Measurements from ENCODE around the gene SPRED2. TPM values are rescaled to one million over a fixed set of nuclear protein-coding genes. Genes with fewer than 3 reads are reported as not detected.

SPRED2 gene
- total RNA-seq, 2 donors from 2014 or later = 36.9 to 47.8 TPM

DNA sequence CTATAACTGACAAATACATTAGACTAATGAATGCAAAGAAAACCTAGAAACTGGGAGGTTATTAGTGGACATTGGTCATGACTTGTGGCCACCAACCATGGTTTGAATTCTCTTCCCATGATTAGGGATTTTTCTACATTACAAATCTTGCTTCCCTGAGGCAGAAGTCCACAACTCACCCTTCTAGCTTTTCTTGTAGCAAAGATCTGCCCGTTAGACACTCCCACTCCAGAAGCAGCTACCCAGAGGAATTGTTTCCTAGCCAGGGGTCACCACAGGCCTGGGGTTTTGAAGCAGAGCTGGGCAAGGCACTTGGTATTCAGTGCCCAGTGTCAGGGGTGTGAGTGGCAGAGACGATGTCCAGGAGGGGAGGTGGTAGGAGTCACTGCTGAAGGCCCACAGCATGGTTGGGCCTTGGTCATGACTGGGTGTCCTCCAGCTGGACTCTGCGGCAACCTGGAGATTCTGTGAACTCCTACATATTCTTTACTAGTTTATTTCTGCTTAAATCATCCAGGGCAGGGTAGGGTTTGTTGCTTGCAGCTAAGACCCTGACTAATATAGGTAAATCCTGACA lies 149.8 kb downstream of the SPRED2 start:
- Histone ChIP-seq H3K27ac (no peak overlapping the region), H3K27me3 (no peaks in the 10 kb centered on the region), H3K36me3 (no peaks in the 10 kb centered on the region), H3K9me3 (no peaks in the 10 kb centered on the region), H3K4me3 (no peak overlapping the region), H3K4me1 (no peaks in the 10 kb centered on the region), H3K9ac (ENCODE audit: low read depth in 2 of 2, low read length in 2 of 2) (no peak overlapping the region)
- intact Hi-C loops (cut with DNase I) = no loop called here
- DNase-seq = no peak
- TF ChIP-seq, protein P1, sequence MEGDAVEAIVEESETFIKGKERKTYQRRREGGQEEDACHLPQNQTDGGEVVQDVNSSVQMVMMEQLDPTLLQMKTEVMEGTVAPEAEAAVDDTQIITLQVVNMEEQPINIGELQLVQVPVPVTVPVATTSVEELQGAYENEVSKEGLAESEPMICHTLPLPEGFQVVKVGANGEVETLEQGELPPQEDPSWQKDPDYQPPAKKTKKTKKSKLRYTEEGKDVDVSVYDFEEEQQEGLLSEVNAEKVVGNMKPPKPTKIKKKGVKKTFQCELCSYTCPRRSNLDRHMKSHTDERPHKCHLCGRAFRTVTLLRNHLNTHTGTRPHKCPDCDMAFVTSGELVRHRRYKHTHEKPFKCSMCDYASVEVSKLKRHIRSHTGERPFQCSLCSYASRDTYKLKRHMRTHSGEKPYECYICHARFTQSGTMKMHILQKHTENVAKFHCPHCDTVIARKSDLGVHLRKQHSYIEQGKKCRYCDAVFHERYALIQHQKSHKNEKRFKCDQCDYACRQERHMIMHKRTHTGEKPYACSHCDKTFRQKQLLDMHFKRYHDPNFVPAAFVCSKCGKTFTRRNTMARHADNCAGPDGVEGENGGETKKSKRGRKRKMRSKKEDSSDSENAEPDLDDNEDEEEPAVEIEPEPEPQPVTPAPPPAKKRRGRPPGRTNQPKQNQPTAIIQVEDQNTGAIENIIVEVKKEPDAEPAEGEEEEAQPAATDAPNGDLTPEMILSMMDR (IDR thresholded peaks at IDR 0.05) = no peak

DNA sequence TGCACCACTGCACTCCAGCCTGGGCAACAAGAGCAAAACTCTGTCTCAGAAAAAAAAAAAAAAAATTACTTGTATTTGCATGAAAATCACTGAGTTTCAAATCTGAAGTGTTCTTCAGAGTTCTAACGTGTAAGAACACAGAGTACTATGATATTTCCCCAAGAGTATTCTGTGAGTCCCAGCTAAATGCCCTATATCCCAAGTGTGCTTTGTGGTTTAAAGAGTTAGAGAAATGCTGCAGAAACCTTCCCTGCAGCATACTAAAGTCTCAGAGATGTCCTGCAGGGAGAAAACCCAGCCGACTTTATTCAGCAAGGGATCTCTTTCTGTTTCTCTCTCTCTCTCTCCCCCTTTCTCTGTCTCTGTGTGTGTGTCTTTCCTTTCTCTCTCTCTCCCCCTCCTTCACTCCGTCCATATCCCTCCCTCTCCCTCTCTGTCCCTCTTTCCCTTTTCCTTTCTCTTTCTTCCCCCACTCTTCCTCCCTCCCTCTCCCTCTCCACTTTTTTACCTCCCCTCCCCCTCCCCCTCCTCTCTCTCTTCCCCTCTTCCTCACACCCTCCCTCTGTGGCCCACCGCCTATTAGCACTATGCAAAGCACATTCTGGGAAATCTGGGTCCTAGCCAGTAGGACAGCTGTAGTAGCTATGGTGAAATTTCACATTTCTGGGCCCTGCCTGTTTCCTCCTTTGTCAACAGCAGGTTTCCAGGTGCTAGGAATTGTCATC lies 150.6 kb downstream of the SPRED2 start:
- Histone ChIP-seq H3K4me3 (no peak overlapping the region), H3K27me3 (no peaks in the 10 kb centered on the region), H3K9me3 (no peaks in the 10 kb centered on the region), H3K27ac (no peak overlapping the region), H3K36me3 (no peaks in the 10 kb centered on the region), H3K9ac (ENCODE audit: low read depth in 2 of 2, low read length in 2 of 2) (no peak overlapping the region), H3K4me1 (no peaks in the 10 kb centered on the region)
- no peak for DNase-seq
- TF ChIP-seq, protein P1 (IDR thresholded peaks at IDR 0.05) = no peak
- intact Hi-C loops (cut with DNase I) = no loop called here

DNA sequence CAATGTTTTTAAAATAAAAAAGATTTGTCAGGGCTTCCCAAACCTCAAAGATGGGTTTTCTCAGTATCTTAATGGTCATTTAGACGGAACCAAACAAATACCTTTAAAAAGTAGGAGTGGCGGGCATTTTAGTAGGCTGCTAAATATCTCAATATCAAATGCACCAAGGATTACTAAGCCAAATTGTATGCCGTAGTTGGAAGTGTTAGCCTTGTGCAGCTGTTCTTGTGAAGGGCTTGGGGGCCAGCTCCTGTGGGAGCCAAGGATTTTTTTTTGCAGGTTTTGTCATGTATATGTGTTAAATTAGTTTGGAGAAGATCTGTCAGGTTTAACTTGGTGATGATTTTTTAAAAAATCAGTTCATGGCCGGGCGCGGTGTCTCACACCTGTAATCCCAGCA lies 152.6 kb downstream of the SPRED2 start:
- DNase-seq = no peak
- no peaks in the 10 kb centered on the region for H3K9me3 ChIP-seq
- TF ChIP-seq, protein P1 (IDR thresholded peaks at IDR 0.05) = no peak
- no peak overlapping the region for H3K9ac ChIP-seq (ENCODE audit: low read depth in 2 of 2, low read length in 2 of 2)
- no peaks in the 10 kb centered on the region for H3K27me3 ChIP-seq
- no peak overlapping the region for H3K27ac ChIP-seq
- H3K4me1 ChIP-seq = no peaks in the 10 kb centered on the region
- no peaks in the 10 kb centered on the region for H3K36me3 ChIP-seq
- intact Hi-C loops (cut with DNase I) = no loop called here
- no peak overlapping the region for H3K4me3 ChIP-seq

DNA sequence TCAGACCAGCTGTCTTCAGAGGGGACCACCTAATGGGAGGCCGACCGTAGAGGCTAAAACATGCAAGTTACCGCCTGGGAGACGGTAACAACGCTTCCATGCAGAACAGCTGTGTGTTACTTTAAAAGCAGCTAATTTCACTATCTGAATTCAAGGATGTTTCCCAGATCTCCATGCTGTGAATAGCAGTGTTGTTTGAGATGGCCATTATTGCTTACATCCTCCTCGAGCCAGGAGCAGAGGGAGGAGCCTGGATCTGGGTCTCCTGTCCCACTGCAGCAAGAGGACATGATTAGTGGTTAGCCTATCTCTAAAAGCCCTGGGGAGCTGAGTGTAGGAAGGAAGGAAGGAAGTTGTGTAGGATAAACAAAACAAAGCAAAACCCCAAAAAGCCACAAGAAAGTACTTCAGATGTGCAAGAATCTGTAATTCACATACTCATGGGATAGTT lies 153.8 kb downstream of the SPRED2 start:
- Histone ChIP-seq H3K4me1 (no peaks in the 10 kb centered on the region), H3K4me3 (no peak overlapping the region), H3K36me3 (no peaks in the 10 kb centered on the region), H3K27me3 (no peaks in the 10 kb centered on the region), H3K27ac (no peak overlapping the region), H3K9ac (ENCODE audit: low read depth in 2 of 2, low read length in 2 of 2) (no peak overlapping the region), H3K9me3 (no peaks in the 10 kb centered on the region)
- intact Hi-C loops (cut with DNase I) = no loop called here
- no peak for DNase-seq
- TF ChIP-seq, protein P1 (IDR thresholded peaks at IDR 0.05) = no peak

DNA sequence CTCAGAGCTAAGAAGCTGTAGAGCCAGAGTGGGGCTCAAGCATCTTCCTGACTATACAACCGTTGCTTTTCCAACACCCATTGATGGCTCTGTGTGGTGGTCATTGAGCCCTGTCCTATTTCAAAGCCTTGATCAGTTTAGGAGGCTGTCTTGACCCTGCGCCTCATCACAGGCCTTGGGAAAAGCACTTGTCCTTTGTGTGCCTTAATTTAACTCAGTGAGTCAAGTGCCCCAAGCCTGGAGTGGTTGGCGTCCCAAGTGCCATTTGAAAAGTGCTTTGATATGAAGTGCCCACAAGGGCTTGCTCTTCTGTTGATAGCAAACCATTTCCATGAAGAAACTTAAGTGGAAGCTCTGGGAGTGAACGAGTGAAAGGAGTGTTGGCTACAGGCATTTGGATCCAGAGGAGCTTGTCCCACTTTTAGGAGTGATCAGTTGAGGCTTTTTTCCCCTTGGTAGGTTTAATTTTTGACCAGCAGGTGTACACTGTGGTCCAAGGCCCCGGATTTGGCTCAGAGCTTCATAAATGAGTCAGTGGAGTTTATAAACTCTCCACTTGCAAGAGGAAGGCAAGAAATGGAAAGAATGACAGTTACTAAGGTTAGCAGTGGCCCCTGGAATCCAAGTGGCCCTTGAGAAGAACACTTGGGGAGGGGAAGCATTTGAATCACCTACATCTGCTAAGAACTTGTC lies 154.5 kb downstream of the SPRED2 start:
- TF ChIP-seq, protein P1 (IDR thresholded peaks at IDR 0.05) = no peak
- H3K36me3 ChIP-seq = no peaks in the 10 kb centered on the region
- H3K4me3 ChIP-seq = no peak overlapping the region
- H3K9ac ChIP-seq (ENCODE audit: low read depth in 2 of 2, low read length in 2 of 2) = no peak overlapping the region
- H3K4me1 ChIP-seq = no peaks in the 10 kb centered on the region
- H3K9me3 ChIP-seq = no peaks in the 10 kb centered on the region
- no peaks in the 10 kb centered on the region for H3K27me3 ChIP-seq
- no peak for DNase-seq
- intact Hi-C loops (cut with DNase I) = no loop called here
- H3K27ac ChIP-seq = no peak overlapping the region

All from colonic mucosa (tissue), 4 donors.